Activated naive CD8-positive, alpha-beta T cell treated with anti-CD3 and anti-CD28 coated beads, Interleukin-2, amount 10 ng/mL, durations not matched to agents 7 days and 5 days (primary cell): ENCODE data around the gene TYRO3. TPM values are rescaled to one million over a fixed set of nuclear protein-coding genes. Genes with fewer than 3 reads are reported as not detected.
"Not testable (repeated sequence)": the region's sequence is repeated elsewhere in the genome, so short reads cannot be mapped to it uniquely, and the experiment has no call there.

Experiments
- ATAC-seq: fragments of 150-1000 bp; cut with Tn5 transposase; one replicate; pipeline ENCODE4 v1.10.0; 2021; ENCODE audit warnings: low read depth, moderate library complexity
- POLR2A ChIA-PET: fragments of 350-600 bp; sonication (Branson Sonifier 250); formaldehyde crosslinking; loops from one replicate; lab custom pipeline; 2021; ENCODE audit warnings: antibody characterized with exemption; lab: Charles Lee
- DNase-seq: peaks from one replicate; pipeline ENCODE4 v3.0.0; 2021
- H3K27ac Mint-ChIP-seq: one replicate; pipeline ENCODE4 v1.8.0; 2022; ENCODE audit warnings: mild to moderate bottlenecking, mixed read lengths
- H3K27me3 Mint-ChIP-seq: one replicate; pipeline ENCODE4 v1.8.0; 2022; ENCODE audit warnings: mild to moderate bottlenecking, moderate library complexity, mixed read lengths
- H3K36me3 Mint-ChIP-seq: one replicate; pipeline ENCODE4 v1.8.0; 2021; ENCODE audit warnings: mild to moderate bottlenecking, mixed read lengths
- H3K4me1 Mint-ChIP-seq: one replicate; pipeline ENCODE4 v1.8.0; 2021; ENCODE audit warnings: mixed read lengths
- H3K4me3 Mint-ChIP-seq: one replicate; pipeline ENCODE4 v1.8.0; 2022; ENCODE audit warnings: mild to moderate bottlenecking, moderate library complexity, mixed read lengths
- H3K9me3 Mint-ChIP-seq: one replicate; pipeline ENCODE4 v1.8.0; 2021; ENCODE audit warnings: mixed read lengths
- total RNA-seq, 2 experiments: library from RNA; stranded (reverse); gene quantifications; one replicate each; pipeline ENCODE4 v1.2.3, GENCODE V29; 2021

The TYRO3 gene
- total RNA-seq, 2 experiments from 2014 or later: 0.22 to 0.28 TPM

DNA sequence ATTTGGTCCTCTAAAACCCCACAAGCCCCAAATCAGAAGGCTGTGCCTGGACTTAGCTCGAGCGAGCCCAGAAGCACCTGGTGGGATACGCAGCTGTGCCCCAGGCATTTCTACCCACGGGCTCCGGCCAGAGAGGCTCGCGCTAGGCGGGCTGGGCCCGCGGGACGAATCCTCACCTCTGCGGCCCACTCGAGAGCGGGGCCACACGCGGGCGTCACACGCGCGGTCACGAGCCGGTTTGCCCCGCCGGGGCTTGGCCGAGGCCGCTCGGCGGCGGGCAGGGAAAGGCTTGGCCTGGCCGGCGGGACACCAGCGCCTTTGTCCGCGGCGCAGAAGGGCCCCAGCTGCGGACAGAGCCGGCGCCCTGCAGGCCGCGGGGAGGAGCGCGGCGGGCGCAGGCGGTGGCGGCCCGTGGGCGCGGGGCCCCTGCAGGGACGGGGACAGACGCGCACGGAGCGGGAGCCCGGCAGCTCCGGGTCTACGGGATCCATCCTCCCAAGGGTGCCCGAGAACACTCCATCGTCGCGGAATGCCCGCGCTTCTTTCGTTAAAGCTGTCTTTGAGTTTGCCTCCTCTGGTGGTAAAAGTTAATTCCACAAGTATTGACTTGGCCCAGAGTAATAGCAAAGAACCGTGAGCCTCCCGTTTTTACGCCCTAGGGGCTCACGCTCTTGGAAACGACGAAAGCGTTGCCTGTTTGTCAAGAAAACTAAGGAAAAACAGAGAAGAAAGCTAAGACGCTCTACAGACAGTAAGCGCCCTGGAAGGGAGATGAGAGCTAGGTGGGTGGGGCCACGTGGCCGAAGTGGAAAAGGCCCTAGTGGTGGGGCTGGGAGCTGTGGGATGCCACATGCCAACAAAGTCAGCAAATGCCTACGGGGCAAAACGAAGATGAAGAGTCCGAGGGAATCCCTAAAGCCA lies 26.4 kb downstream of the TYRO3 start:
- peaks cover 54% of the 10 kb centered on the region for H3K27me3 Mint-ChIP-seq
- H3K4me3 Mint-ChIP-seq: peak overlapping the region; percentile 71
- H3K9me3 Mint-ChIP-seq: no peaks in the 10 kb centered on the region
- H3K27ac Mint-ChIP-seq: no peak overlapping the region
- ATAC-seq: peak; percentile 65
- no peak for DNase-seq
- POLR2A ChIA-PET: interaction anchor here (0.6 to 0.7 kb wide), 2 partner anchors 25 to 42 kb away, joined by 3 to 4 read pairs; partner anchors contain the start of gene RPAP1
- peaks cover 8% of the 10 kb centered on the region for H3K4me1 Mint-ChIP-seq
- H3K36me3 Mint-ChIP-seq: no peaks in the 10 kb centered on the region

DNA sequence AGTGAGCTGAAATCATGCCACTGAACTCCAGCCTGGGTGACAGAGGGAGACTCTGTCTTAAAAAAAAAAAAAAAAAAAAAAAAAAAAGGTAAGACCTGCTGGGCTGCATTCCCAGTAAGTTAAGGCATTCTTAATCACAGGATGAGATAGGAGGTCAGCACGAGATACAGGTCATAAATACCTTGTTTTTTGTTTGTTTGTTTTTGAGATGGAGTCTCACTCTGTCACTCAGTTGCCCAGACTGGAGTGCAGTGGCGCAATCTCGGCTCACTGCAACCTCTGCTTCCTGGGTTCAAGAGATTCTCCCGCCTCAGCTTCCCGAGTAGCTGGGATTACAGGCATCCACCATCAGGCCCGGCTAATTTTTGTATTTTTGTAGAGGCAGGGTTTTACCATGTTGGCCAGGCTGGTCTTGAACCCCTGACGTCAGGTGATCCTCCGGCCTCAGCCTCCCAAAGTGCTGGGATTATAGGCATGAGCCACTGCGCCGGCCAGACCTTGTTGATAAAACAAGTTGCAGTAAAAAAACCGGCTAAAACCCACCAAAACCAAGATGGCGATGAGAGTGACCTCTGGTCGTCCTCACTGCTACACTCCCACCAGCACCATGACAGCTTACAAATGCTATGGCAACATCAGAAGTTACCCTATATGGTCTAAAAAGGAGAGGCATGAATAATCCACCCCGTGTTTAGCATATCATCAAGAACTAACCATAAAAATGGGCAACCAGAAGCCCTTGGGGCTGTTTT lies 27.7 kb downstream of the TYRO3 start:
- H3K9me3 Mint-ChIP-seq, POLR2A ChIA-PET, H3K4me3 Mint-ChIP-seq, H3K36me3 Mint-ChIP-seq, H3K27ac Mint-ChIP-seq, ATAC-seq, H3K4me1 Mint-ChIP-seq, DNase-seq: not testable (repeated sequence)
- peaks cover 59% of the 10 kb centered on the region for H3K27me3 Mint-ChIP-seq

DNA sequence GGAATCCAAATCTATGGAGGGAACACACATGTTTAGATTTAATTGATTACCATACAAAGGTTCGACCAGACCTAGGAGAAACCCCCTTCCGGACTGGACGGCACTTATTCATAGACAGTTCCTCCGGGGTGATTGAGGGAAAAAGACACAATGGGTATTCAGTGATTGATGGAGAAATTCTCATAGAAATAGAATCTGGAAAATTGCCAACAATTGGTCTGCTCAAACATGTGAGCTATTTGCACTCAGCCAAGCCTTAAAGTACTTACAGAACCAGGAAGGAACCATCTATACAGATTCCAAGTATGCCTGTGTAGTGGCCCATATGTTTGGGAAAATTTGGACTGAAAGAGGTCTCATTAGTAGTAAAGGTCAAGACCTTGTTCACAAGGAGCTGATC lies 30.0 kb downstream of the TYRO3 start:
- H3K27me3 Mint-ChIP-seq: peaks cover 54% of the 10 kb centered on the region
- POLR2A ChIA-PET, H3K36me3 Mint-ChIP-seq, ATAC-seq, H3K4me1 Mint-ChIP-seq, DNase-seq, H3K27ac Mint-ChIP-seq, H3K9me3 Mint-ChIP-seq, H3K4me3 Mint-ChIP-seq: not testable (repeated sequence)

DNA sequence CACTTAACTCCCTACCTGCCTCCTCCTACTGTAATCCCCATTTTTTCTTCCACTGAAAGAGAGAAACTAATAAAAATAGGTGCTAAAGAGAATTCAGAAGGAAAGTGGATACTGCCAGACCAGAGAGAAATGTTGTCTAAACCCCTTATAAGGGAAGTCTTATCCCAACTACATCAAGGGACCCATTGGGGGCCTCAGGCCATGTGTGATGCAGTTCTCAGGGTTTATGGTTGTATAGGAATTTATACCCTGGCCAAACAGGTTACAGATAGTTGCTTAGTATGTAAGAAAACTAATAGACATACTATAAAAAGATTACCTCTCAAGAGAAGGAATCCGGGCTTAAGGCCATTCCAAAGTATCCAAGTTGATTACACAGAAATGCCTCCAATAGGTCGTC lies 30.6 kb downstream of the TYRO3 start:
- H3K4me1 Mint-ChIP-seq, DNase-seq, H3K4me3 Mint-ChIP-seq, H3K36me3 Mint-ChIP-seq, ATAC-seq, H3K9me3 Mint-ChIP-seq, POLR2A ChIA-PET, H3K27ac Mint-ChIP-seq: not testable (repeated sequence)
- peaks cover 51% of the 10 kb centered on the region for H3K27me3 Mint-ChIP-seq

DNA sequence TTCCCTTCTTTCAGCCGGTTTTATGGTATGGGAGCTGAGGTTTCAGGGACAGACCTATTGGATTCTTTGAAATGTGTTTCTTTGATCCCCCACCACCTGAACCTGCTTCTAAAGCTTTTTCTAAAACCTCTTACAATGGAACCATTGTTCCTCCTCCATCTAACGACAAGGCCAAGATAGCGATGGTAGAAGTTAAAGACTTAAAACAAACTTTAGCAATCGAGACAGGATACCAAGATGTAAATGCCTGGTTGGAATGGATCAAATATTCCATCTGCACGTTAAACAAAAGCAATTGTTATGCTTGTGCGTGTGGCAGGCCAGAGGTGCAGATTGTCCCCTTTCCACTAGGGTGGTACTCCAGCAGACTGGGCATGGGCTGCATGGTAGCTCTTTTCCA lies 32.2 kb downstream of the TYRO3 start:
- peaks cover 38% of the 10 kb centered on the region for H3K27me3 Mint-ChIP-seq
- H3K4me1 Mint-ChIP-seq, ATAC-seq, DNase-seq, H3K9me3 Mint-ChIP-seq, H3K36me3 Mint-ChIP-seq, POLR2A ChIA-PET, H3K4me3 Mint-ChIP-seq, H3K27ac Mint-ChIP-seq: not testable (repeated sequence)

DNA sequence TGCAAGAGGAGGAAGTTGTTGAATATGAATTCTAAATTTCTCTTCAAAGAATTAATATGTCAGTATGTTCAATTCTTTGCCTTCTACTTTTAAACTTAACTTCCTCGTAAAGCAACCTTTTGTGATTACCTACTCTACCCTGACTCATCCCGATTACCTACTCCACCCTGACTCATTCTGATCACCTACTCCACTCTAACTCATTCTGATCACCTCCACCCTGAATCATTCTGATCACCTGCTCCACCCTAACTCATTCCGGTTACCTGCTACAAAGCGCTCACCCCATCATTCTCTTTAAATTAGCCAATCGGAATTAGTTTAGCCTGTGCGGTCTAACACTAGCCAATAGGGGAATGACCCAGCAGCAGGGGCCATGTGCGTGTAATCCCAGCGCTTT lies 33.7 kb downstream of the TYRO3 start:
- H3K27me3 Mint-ChIP-seq: peaks cover 30% of the 10 kb centered on the region
- ATAC-seq, H3K4me1 Mint-ChIP-seq, H3K36me3 Mint-ChIP-seq, H3K9me3 Mint-ChIP-seq, H3K4me3 Mint-ChIP-seq, DNase-seq, POLR2A ChIA-PET, H3K27ac Mint-ChIP-seq: not testable (repeated sequence)

DNA sequence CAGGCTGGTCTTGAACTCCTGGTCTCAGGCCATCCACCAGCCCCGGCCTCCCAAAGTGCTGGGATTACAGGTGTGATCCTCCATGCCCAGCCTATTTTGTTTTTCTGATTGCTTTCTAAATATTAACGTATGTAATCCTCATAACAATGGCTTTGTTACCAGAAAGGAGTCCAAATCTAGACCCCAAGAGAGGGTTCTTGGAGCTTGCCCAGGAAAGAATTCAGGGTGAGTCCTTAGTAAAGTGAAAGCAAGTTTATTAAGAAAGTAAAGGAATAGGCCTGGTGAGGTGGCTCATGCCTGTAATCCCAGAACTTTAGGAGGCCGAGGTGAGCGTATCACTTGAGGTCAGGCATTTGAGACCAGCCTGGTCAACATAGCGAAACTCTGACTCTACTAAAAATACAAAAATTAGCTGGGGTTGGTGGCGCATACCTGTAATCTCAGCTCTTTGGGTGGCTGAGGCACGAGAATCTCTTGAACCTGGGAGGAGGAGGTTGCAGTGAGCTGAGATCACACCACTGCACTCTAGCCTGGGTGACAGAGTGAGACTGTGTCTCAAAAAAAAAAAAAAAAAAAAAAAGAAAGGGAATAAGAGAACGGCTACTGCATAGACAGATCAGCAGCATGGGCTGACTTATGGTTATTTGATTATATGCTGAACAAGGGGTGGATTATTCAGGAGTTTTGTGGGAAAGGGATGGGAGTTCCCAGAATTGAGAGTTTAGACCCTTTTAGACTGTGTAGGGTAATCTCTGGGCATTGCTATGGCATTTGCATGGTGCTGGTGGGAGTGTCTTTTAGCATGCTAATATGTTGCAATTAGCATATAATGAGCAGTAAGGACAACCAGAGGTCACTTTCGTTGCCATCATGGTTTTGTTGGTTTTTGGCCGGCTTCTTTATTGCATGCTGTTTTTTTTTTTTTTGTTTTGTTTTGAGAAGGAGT lies 36.1 kb downstream of the TYRO3 start:
- POLR2A ChIA-PET: no interaction called here
- Mint-ChIP-seq H3K27me3 (peaks cover 20% of the 10 kb centered on the region), H3K4me1 (peaks cover 2% of the 10 kb centered on the region), H3K27ac (no peak overlapping the region), H3K9me3 (no peaks in the 10 kb centered on the region), H3K36me3 (no peaks in the 10 kb centered on the region), H3K4me3 (no peak overlapping the region)
- DNase-seq: no peak
- no peak for ATAC-seq

DNA sequence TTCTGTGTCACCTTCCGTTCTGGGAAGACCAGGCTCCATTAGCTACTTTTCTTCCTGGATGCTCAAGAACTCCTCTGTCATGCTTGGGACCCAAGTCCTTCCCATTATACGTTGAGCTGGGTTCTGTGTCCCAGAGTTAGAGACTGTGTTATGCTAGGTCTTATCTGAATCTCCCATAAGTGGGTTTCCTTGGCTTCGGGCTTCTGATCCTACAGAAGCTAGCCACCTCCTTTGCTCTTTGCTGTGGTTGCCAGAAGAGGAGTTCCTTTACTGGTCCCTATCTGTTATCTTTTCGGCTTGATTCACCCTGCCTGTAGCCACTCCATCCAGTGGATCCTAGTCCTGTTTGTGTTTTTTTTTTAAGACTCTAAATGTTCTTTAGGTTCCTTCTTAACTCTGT lies 38.0 kb downstream of the TYRO3 start:
- no peak for DNase-seq
- H3K36me3 Mint-ChIP-seq: no peaks in the 10 kb centered on the region
- POLR2A ChIA-PET: no interaction called here
- no peak for ATAC-seq
- no peak overlapping the region for H3K27ac Mint-ChIP-seq
- no peaks in the 10 kb centered on the region for H3K9me3 Mint-ChIP-seq
- H3K27me3 Mint-ChIP-seq: peaks cover 18% of the 10 kb centered on the region
- peaks cover 2% of the 10 kb centered on the region for H3K4me1 Mint-ChIP-seq
- no peak overlapping the region for H3K4me3 Mint-ChIP-seq

DNA sequence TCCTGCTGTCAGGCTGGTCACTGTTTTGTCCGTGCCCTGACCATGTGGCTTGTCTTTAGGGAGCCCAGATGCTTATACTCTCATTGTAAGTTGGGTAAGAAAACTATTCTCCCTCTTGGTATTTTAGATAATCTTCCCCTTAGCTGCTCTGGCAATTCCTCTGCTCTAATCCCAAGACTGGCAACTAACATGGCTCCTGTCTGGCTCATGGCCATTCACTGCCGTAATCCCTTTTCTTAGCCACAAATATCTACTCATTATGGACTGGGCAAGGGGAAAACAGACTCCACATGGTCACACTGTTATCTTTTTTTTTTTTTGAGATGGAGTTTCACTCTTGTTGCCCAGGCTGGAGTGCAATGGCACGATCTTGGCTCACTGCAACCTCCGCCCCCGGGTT lies 38.8 kb downstream of the TYRO3 start:
- Mint-ChIP-seq H3K27me3 (peaks cover 19% of the 10 kb centered on the region), H3K36me3 (no peaks in the 10 kb centered on the region), H3K9me3 (no peaks in the 10 kb centered on the region), H3K4me3 (no peak overlapping the region), H3K27ac (no peak overlapping the region), H3K4me1 (peaks cover 2% of the 10 kb centered on the region)
- POLR2A ChIA-PET: no interaction called here
- ATAC-seq: no peak
- no peak for DNase-seq

DNA sequence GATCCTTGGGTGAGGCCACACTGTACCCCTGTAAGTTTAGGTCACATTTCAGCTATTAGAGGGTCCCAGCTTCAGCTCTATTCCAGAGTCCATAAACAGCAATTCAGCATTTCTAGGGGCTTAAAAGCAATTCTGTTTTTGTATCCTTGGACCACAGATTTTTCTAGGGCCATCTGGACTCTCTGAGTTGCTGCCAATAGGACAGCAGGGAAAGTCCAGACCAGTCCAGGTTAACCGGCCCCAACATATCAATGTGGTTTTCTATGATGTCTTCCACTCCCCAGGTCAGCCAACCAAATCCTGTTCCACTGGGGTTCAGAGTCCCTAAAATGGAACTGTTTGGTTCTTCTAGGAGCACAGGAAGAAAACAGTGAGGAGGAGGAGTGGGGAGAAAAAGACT lies 40.0 kb downstream of the TYRO3 start:
- H3K27me3 Mint-ChIP-seq: peaks cover 28% of the 10 kb centered on the region
- H3K9me3 Mint-ChIP-seq: no peaks in the 10 kb centered on the region
- no peaks in the 10 kb centered on the region for H3K36me3 Mint-ChIP-seq
- no peak overlapping the region for H3K4me3 Mint-ChIP-seq
- peak overlapping the region; percentile 64 for H3K27ac Mint-ChIP-seq
- ATAC-seq (no peak), DNase-seq (no peak)
- POLR2A ChIA-PET: no interaction called here
- H3K4me1 Mint-ChIP-seq: peaks cover 6% of the 10 kb centered on the region

DNA sequence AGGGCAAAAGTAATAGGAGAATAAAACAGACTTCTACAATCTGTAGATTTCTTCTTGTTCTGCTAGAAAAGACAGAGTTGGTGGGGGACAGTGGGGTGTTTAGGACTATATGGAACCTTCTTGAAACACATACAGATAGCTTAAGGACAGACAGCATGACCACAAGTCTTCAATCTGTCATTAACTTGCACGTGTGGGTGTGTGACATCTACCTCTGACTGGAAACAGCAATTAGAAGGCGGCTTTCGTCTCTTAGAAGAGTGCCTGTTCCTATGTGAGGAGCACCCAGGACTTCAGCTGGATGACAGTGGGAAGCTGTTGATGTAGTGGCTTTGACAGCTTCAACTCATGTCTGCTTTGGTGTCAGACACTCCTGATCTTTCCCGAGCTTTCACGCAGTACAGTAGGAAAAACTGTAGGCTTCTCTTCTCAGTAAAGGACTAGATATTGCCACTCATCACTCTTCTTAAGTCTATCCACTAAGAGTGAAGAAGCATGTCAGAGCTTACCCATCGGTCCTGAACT lies 44.5 kb downstream of the TYRO3 start:
- POLR2A ChIA-PET: no interaction called here
- H3K9me3 Mint-ChIP-seq: no peaks in the 10 kb centered on the region
- DNase-seq: no peak
- peaks cover 43% of the 10 kb centered on the region for H3K27me3 Mint-ChIP-seq
- H3K4me1 Mint-ChIP-seq: peaks cover 10% of the 10 kb centered on the region
- H3K4me3 Mint-ChIP-seq: no peak overlapping the region
- H3K36me3 Mint-ChIP-seq: no peaks in the 10 kb centered on the region
- no peak for ATAC-seq
- H3K27ac Mint-ChIP-seq: no peak overlapping the region

DNA sequence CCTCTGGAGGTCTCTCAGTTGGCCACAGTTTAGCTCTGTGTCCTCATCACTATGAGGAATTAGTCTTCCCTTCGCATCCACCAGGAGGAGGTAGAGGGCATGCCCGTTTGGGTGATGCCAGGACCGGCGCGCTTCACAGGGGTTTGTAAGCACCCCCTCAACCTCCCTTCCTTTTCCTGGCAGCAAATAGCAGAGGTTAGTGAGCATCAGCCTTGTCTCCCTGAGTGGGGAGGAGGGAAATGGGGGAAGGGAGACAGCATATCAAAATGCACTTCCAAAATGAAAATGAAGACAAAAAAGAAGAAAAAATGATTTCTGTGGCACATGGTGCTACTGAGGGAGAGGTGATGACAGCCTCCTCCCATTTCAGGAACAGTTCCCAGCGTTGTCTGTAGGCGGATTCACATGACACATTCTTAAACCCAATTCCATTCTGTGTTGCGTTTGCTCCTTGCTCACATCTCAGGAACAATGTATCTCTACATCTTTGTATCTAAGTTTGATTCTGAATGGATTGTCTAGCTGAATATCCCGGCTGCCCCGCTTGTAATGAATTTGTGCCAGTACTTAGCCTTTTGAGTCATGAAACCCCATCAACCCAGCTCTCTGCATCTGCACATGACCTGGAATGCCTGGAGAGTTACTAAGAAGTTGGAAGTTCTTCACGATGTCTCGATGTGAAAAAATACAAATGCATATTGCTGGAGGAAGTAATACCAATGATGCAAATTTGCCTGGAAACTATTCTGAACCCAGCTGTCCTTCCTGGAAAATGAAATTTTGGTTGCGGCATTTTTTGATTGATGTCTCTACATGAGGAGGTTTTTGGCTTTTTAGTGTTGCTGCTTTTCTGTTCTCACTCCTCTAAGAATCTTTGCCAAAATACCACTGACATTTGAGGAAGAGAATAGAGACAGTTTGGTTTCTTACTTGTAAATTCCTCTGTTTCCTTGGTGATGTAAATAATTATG lies 45.2 kb downstream of the TYRO3 start:
- DNase-seq (peak; percentile 40), ATAC-seq (peak; percentile 86)
- Mint-ChIP-seq H3K27ac (no peak overlapping the region), H3K4me3 (peak overlapping the region; percentile 68), H3K9me3 (no peaks in the 10 kb centered on the region), H3K4me1 (peaks cover 9% of the 10 kb centered on the region), H3K36me3 (peaks cover 1% of the 10 kb centered on the region), H3K27me3 (peaks cover 48% of the 10 kb centered on the region)
- POLR2A ChIA-PET: no interaction called here
